Osteocyte (in vitro differentiated cells): ENCODE data around the gene ERICH4. TPM values are rescaled to one million over a fixed set of nuclear protein-coding genes. Genes with fewer than 3 reads are reported as not detected.

Experiments used
- DNase-seq: peaks from one replicate; pipeline ENCODE4 v3.0.0; 2021; ENCODE audit warnings: mixed read lengths; ENCODE audit not compliant: unreplicated experiment; ENCODE audit errors: extremely low spot score
- H3K27ac Mint-ChIP-seq: one replicate; pipeline ENCODE4 v1.8.0; 2021; ENCODE audit warnings: mild to moderate bottlenecking, mixed read lengths; ENCODE audit not compliant: unreplicated experiment
- H3K27me3 Mint-ChIP-seq: one replicate; pipeline ENCODE4 v1.8.0; 2021; ENCODE audit warnings: mixed read lengths; ENCODE audit not compliant: unreplicated experiment
- H3K36me3 Mint-ChIP-seq: one replicate; pipeline ENCODE4 v1.8.0; 2021; ENCODE audit warnings: mixed read lengths; ENCODE audit not compliant: unreplicated experiment
- H3K4me1 Mint-ChIP-seq: one replicate; pipeline ENCODE4 v1.8.0; 2021; ENCODE audit warnings: mixed read lengths; ENCODE audit not compliant: unreplicated experiment
- H3K4me3 Mint-ChIP-seq: one replicate; pipeline ENCODE4 v1.8.0; 2021; ENCODE audit warnings: mild to moderate bottlenecking, moderate library complexity, mixed read lengths; ENCODE audit not compliant: unreplicated experiment
- H3K9me3 Mint-ChIP-seq: one replicate; pipeline ENCODE4 v1.8.0; 2021; ENCODE audit warnings: mixed read lengths; ENCODE audit not compliant: unreplicated experiment
- total RNA-seq: library from RNA; stranded (reverse); gene quantifications from 2 replicates; pipeline ENCODE4 v1.2.1, GENCODE V29; 2021
- TF ChIP-seq, protein P1 (sequence below): fragments of 200-600 bp; sonication (generic); IDR thresholded peaks from 2 replicates; pipeline ENCODE4 v1.5.0; 2021; ENCODE audit warnings: antibody characterized with exemption, mild to moderate bottlenecking, moderate library complexity

Gene ERICH4
- total RNA-seq, 1 donor from 2014 or later: not detected

GRCh38 chr19:41421314-41421713, 21.6 kb upstream of the ERICH4 start:
- Mint-ChIP-seq H3K4me3 (no peak overlapping the region), H3K9me3 (no peaks in the 10 kb centered on the region)
- no peak for DNase-seq

DNA sequence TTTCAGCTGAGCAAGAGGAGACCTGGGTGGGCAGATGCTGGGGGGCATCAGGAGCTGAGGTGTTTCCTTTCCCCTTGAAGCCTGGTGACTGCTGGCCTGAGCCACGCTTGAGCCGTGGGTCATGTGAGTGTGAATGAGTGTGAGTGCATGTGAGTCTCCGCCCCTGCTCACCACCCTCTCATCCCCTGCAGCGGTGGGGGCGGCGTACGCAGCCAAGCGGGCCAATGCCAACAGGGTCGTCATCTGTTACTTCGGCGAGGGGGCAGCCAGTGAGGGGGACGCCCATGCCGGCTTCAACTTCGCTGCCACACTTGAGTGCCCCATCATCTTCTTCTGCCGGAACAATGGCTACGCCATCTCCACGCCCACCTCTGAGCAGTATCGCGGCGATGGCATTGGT, 21.0 kb upstream of the ERICH4 start:
- no peak for DNase-seq
- peaks cover 20% of the 10 kb centered on the region for H3K36me3 Mint-ChIP-seq
- H3K27ac Mint-ChIP-seq: no peak overlapping the region
- no peaks in the 10 kb centered on the region for H3K27me3 Mint-ChIP-seq
- H3K4me1 Mint-ChIP-seq: peaks cover 6% of the 10 kb centered on the region
- no peaks in the 10 kb centered on the region for H3K9me3 Mint-ChIP-seq
- TF ChIP-seq, protein P1, sequence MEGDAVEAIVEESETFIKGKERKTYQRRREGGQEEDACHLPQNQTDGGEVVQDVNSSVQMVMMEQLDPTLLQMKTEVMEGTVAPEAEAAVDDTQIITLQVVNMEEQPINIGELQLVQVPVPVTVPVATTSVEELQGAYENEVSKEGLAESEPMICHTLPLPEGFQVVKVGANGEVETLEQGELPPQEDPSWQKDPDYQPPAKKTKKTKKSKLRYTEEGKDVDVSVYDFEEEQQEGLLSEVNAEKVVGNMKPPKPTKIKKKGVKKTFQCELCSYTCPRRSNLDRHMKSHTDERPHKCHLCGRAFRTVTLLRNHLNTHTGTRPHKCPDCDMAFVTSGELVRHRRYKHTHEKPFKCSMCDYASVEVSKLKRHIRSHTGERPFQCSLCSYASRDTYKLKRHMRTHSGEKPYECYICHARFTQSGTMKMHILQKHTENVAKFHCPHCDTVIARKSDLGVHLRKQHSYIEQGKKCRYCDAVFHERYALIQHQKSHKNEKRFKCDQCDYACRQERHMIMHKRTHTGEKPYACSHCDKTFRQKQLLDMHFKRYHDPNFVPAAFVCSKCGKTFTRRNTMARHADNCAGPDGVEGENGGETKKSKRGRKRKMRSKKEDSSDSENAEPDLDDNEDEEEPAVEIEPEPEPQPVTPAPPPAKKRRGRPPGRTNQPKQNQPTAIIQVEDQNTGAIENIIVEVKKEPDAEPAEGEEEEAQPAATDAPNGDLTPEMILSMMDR: no peak
- H3K4me3 Mint-ChIP-seq: no peak overlapping the region

More at GRCh38 chr19:41421314-41421713, 21.6 kb upstream of the ERICH4 start:
- peaks cover 3% of the 10 kb centered on the region for H3K4me1 Mint-ChIP-seq
- TF ChIP-seq, protein P1: no peak
- no peak overlapping the region for H3K27ac Mint-ChIP-seq
- no peaks in the 10 kb centered on the region for H3K27me3 Mint-ChIP-seq
- peaks cover 20% of the 10 kb centered on the region for H3K36me3 Mint-ChIP-seq

GRCh38 chr19:41422456-41422855, 20.5 kb upstream of the ERICH4 start:
- Mint-ChIP-seq H3K4me1 (peaks cover 8% of the 10 kb centered on the region), H3K36me3 (peaks cover 19% of the 10 kb centered on the region), H3K9me3 (no peaks in the 10 kb centered on the region), H3K27me3 (no peaks in the 10 kb centered on the region), H3K27ac (no peak overlapping the region), H3K4me3 (no peak overlapping the region)
- no peak for DNase-seq
- TF ChIP-seq, protein P1: no peak

DNA sequence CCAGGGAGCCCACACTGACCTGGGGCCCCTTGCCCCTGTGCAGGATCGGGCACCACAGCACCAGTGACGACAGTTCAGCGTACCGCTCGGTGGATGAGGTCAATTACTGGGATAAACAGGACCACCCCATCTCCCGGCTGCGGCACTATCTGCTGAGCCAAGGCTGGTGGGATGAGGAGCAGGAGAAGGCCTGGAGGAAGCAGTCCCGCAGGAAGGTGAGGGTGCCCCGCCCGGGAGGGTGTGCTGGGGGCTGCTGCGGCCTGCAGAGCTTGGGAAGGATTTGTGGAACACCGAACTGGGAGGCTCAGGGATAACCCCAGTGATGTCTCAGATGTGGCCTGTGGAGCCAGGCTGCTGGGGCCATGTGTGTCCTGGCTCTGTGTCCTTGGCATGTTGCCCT, 20.0 kb upstream of the ERICH4 start:
- no peaks in the 10 kb centered on the region for H3K27me3 Mint-ChIP-seq
- no peak for DNase-seq
- H3K36me3 Mint-ChIP-seq: peaks cover 18% of the 10 kb centered on the region
- TF ChIP-seq, protein P1: no peak
- H3K4me3 Mint-ChIP-seq: no peak overlapping the region
- H3K27ac Mint-ChIP-seq: no peak overlapping the region
- H3K9me3 Mint-ChIP-seq: no peaks in the 10 kb centered on the region
- peaks cover 12% of the 10 kb centered on the region for H3K4me1 Mint-ChIP-seq

DNA sequence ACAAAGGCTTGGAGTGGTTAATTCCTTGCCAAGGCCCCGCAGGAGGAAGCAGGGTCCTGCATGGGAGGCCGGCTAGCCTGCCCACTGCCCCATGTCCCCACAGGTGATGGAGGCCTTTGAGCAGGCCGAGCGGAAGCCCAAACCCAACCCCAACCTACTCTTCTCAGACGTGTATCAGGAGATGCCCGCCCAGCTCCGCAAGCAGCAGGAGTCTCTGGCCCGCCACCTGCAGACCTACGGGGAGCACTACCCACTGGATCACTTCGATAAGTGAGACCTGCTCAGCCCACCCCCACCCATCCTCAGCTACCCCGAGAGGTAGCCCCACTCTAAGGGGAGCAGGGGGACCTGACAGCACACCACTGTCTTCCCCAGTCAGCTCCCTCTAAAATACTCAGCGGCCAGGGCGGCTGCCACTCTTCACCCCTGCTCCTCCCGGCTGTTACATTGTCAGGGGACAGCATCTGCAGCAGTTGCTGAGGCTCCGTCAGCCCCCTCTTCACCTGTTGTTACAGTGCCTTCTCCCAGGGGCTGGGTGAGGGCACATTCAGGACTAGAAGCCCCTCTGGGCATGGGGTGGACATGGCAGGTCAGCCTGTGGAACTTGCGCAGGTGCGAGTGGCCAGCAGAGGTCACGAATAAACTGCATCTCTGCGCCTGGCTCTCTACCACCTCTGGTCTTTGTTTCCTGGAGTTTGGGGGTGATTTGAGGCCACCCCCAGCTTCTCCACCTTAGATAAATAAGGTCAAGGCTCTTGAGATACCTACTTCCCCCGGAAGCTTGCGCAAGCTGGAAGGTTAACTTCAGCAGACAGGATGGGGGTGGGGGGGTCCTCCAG, 18.4 kb upstream of the ERICH4 start:
- Mint-ChIP-seq H3K27ac (no peak overlapping the region), H3K9me3 (no peaks in the 10 kb centered on the region)
- no peak for DNase-seq

More for the DNA sequence above, 18.4 kb upstream of the ERICH4 start:
- Mint-ChIP-seq H3K4me1 (peaks cover 13% of the 10 kb centered on the region), H3K36me3 (peaks cover 11% of the 10 kb centered on the region), H3K4me3 (no peak overlapping the region), H3K27me3 (no peaks in the 10 kb centered on the region)
- TF ChIP-seq, protein P1: no peak
